CD4-positive, alpha-beta T cell treated with Interleukin-15 for 1 hour (primary cell): ENCODE measurements around the gene ABHD12.
"Not testable (repeated sequence)": the region's sequence is repeated elsewhere in the genome, so short reads cannot be mapped to it uniquely, and the experiment has no call there.

Source experiments
- DNase-seq: peaks from one replicate; pipeline ENCODE4 v3.0.0-alpha.2; 2020

The ABHD12 gene

GRCh38 chr20:25390538-25391528 lies at the start of gene ABHD12:
TSS of gene ABHD12 (minus strand) at chr20:25390835. CDS start at chr20:25390703, 132 bp downstream.
- peak; percentile 94 for DNase-seq

DNA sequence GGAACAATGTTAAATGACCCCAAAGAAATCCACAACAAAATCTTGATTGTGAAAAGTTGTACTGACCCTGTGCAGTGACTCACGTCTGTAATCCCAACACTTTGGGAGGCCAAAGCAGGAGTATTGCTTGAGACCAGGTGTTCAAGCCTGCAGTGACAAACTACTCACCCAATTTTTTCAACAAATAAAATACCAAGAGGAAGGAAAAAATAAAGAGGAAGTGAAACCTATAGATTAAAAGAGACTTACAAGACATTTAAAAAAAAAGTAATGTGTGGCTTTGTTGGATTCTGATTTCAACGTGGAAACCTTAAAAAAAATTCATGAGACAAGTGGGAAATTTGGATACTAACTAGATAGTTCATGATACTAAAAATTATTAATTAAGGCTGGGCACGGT lies 48.7 kb upstream of the ABHD12 start:
- DNase-seq, result no peak

DNA sequence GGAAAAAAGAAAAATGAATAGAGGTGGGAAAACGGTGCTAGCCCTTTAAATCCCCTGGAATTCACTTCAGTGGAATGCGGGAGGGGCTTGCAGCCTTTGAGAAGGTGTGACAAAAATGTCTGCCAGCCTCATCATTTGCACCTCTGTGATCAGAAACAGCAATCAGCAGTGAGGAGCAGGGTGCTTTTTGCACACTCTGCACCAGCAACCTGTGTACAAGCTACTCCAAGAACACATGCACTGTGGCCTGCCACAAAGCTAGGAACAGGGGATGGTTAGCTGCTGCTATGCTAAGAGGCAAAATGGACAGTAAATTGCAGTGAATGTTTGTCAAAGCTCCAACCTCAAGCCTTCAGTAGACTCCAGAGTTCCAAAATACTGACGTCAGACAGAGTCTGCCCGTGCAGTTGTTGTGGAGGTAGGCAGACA lies 46.5 kb upstream of the ABHD12 start:
- no peak for DNase-seq

DNA sequence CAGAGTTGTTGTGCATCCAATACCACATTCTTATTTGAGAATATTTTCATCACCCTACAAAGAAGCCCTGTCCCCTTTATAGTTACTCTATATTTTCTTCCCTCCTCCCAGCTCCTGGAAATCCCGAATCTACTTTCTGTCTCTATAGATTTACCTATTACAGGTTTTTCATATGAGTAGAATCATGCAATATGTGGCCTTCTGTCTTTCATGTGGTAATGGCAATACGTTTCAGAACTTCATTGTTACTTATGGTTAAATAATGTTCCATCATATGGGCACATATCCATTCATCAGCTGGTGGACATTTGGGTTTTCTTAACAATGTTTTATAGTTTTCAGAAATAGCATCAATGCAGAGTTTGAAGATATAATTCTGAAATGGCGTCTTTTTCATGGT lies 33.9 kb upstream of the ABHD12 start:
- DNase-seq, result no peak

- no peak for DNase-seq
Measured at GRCh38 chr20:25422032-25422431, 31.4 kb upstream of the ABHD12 start.

DNA sequence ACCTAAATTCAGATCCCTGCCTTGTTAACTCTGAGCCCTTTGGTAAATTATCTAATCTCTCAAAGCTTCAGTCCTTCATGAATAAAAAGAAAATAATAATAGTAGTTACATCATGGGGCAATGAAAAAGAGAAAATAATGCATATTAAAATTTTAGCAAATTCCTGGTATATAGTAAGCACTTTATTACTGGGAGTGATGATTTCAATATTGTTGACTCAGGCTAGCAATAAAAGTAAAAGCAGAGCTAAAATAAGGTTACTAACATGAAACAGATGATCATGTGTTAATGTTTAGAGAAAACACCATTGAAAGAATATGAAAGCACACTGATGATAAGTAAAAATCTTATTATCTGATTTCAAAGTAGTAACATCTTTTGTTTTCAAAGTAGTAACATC lies 30.5 kb upstream of the ABHD12 start:
- no peak for DNase-seq

- DNase-seq, result no peak
Measured at GRCh38 chr20:25418776-25419175, 28.1 kb upstream of the ABHD12 start.

GRCh38 chr20:25408890-25409289 lies 18.3 kb upstream of the ABHD12 start:
- DNase-seq, result no peak

DNA sequence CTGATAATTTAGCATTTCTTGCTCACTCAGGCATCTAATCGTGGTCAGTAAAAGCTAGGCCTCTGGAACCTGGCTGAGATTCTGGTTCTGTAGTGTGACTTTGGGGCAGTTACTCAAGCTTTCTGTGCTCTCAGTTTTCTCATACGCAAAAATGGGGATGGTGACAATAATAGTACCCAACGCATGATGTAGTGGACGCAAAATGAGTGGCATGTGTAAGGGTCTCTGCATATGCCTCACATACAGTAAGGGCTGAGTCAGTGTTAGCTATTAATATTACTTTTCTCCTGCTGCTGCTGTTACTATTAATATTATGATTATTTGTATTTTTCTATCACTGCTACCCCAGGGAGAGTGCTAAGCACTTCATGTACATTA lies 17.5 kb upstream of the ABHD12 start:
- DNase-seq, result no peak

GRCh38 chr20:25407311-25408169 lies 16.9 kb upstream of the ABHD12 start, which contains the start of gene GINS1:
TSS of gene GINS1 (plus strand) at chr20:25407673. CDS start at chr20:25407821, 148 bp downstream.
- peak; percentile 72 for DNase-seq

DNA sequence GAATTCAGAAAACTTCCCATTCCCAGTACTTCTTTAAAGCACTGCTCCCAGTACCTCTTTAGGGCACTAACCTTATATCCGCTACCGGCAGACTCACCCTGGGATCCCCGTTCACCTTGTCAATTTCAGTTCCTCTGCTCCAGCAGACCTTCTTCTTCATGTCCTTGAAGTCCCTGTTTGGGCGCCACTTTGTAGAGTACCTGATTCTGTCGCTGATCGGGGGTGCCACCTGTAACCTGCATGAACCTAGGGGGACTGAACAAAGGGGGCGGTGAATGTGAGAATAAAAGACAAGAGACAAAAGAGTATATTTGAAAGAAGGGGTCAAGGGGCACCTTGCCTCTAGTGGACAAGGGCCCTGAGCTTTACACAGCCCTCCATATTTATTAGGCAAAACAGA lies 11.9 kb upstream of the ABHD12 start:
- DNase-seq, result no peak

DNA sequence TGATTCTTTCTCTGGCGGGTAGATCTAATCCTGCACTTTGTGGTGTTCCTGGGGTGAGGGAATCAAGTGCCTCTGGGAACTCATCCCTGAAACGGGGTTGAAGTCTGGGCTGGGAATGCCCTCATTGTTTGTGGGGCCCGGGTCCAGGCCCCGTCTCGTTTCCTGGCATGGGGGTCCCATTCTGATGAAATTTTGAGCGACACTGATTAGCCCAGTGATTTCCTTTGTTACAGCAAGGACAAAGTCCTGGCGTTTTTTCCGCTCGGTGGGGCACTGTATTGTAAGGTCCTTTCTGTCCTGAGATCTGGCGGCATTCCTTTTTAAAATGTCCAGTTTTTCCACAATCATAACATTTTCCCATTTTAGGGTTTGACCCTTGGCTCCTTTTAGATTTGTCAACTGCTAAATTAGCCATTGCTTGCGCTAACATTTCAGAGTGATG lies 9.7 kb upstream of the ABHD12 start:
- DNase-seq, result not testable (repeated sequence)

DNA sequence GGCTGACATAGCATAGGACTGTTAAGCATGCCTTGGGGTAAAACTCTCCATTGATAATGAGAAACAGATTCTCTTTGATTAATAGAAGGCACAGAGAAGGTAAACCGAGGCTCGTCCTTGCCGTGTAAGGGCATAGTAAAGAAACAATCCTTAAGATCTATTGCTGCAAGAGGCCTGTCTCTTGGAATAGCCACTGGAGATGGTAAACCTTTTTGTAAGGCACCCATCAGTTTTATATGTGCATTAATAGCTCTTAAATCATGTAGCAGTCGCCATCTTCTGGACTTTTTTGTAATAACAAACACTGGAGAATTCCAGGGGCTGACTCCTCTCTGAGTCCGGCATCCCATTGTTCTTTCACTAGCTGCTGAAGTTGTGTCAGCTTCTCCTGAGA lies 8.4 kb upstream of the ABHD12 start:
- DNase-seq, result peak; percentile 21

DNA sequence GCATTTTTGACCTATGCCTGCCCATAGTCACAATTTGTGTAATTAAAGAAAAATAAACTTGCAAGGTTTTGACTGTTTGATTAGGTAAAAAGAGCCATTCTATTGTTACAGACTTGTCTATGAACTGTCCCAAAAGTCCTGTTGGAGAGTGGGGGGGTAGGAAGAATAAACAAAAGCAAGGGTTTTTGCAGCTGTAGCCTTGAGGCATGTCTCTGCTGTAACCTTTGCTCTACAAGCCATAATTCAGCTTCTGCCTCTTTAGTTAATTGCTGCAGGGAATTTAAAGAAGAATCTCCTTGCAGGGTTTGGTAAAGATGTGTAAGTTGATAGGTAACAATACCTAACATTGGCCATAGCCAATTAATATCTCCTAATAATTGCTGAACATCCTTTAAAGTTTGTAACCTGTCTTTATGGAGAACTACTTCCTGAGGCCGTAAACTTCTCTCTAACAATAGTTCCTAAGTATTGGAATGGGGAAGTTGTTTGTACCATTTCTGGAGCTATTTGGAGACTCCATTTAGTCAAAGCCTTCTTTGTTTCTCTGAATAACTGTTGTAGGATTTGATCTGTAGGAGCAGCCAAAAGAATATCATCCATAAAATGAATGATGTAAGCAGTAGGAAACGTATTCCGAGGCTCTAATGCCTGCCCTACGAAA lies 7.9 kb upstream of the ABHD12 start:
- no peak for DNase-seq

DNA sequence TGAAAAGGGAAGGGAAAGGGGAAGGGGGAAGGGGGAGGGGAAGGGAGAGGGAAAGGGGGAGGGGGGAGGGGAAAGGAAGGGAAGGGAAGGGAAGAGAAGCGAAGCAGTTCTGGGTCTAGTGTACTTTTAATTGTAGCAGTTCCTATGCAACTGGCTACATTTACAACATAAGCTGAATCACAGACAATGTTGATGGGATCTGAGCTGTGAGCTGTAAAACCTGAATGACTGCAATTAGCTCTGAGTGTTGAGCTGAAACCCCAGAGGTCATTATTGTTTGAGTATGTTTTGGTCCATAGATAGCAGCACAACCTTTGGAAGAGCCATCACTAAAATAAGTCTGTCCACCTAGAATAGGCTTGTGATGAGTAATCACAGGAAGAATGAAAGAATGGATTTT lies 7.2 kb upstream of the ABHD12 start:
- DNase-seq, result no peak

- DNase-seq, result no peak
Measured at GRCh38 chr20:25397096-25397495, 6.5 kb upstream of the ABHD12 start.

DNA sequence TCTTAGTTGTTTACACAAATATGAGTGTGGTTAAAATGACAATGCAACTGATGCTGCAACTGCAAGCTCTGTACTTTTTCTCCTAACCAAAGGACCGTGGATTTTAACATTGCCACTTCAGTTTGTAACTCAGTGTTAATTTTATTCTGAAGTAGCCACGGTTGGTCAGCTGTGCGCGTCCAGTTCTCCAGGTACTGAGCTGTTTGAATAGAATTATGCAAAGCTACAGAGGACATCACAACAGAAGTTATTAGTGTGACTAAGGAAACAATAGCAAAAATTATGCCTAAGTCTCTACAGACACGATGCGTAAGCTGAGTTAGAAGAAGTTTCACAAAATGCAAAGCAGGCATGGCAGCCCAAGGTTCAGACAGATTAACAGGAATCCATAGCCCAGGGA lies 4.4 kb upstream of the ABHD12 start:
- DNase-seq, result no peak

DNA sequence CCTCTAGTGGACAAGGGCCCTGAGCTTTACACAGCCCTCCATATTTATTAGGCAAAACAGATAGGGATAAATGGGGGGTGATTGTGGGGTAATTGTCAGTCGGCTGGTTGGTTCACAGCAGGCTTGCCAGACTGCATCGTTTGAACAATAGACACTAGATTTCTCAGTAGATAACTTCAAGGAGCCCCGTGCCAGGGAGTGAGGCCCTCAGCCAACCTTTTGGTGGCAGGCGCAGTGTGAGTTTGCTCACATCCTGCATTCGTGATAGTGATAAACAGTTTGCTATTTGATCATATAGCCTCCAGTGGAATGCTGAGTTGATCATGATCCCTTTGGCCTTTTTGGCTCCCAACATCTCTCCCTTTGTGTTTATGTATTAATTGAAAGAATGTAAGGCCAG lies 3.6 kb upstream of the ABHD12 start:
- no peak for DNase-seq

DNA sequence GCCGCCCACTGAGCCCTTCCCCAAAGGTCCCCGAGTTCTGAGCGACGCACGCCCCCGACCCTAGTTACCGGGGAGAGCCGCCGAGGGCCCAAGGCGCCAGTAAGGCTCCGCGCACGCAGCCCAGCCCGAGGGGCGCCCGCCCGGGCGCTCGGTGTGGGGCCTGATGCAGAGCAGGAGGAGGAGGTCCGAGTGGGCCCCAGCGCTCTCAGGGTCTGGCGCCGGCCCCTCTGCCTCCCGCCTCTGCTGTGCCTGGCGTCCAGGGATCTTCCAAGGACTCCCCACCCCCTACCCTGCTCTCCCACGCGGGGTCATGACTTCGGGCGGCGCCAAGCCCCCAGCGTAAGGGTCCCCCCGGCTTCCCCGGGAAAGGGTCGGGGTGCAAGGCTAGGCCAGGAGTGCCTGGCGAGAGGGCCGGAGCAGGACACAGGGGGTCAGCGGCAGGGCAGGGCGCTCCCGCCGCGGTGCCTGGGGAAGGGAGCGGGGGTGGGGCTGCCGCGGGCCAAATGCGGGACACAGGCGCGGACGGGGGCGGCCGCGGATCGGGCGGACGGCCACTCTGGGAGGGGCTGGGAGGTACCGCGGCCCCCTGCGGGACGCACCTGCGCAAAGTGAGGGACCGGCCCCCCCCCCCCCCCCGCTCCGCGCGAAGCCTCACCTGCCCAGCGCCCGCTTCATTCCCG lies 637 bp downstream of the ABHD12 start:
- DNase-seq, result no peak

DNA sequence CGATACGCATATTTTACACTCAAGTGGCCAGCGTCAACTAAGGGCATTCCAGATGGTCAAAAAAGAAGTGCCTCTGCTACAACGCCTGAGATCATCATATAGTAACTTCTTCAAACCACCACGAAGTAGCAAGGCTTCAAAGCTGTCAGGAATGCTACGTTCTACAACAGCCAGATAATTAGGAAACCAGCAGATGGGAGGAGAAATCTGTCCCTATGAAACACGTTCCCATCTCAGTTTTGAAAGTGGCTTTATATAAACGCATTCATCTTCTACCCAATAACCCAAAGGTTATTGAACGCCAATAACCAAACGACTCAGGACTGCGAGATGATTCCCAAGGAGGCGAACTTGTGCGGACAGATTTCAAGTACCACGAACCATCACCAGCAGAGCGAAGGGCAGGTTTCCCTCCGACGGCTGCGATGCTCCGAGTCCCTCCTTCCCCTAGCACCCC lies 1.2 kb downstream of the ABHD12 start:
- DNase-seq, result no peak

DNA sequence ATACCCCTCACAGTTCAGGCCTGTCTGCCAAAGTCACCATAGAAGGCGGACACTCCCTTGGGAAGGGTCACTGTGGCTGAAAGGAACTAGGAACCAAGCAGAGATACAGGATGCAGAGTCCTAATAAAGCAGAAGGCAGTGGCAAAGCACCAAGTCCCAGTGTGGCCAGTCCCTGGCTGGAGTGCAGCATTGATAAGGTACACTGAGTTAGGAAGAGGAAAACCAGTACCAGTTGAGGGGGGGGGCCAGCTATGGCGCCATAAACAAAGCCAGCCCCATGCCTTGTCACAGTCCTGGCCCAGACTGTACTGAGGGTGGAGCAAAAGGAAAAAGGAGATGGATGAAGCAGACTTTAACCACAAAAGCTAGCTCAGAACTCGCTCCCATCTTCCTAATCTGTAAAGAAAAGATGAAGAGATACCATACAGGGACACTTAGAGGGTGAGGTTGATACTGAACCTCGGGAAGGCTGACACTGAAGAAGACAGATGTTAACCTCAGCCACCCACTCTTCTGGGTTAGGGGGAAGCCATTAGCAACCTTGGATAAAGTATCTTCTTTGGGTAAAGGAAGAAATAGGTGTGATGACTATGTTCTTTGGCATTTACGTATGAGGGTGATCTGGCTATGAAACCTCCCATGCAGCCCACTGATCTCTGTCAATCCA lies 7.8 kb downstream of the ABHD12 start:
- DNase-seq, result no peak
